ENCODE data around the gene MAP3K10.
A peak's percentile ranks its signal among the peaks of the same experiment; 100 is the strongest.
"Not testable (repeated sequence)": the region's sequence is repeated elsewhere in the genome, so short reads cannot be mapped to it uniquely, and the experiment has no call there.

Gene MAP3K10

GRCh38 chr19:40217027-40217810 is 26.0 kb downstream of the MAP3K10 start:
- no peak for DNase-seq (ENCODE audit: low spot score)

- peak; percentile 62 for DNase-seq (ENCODE audit: low spot score)
Observed at GRCh38 chr19:40217934-40218890, 27.0 kb downstream of the MAP3K10 start, which contains the start of gene TTC9B. Gene TTC9B (minus strand): TSS chr19:40218384. CDS start chr19:40218381, 3 bp downstream.

GRCh38 chr19:40219029-40219428 is 27.8 kb downstream of the MAP3K10 start:
- DNase-seq (ENCODE audit: low spot score), result not testable (repeated sequence)

- peak; percentile 43 for DNase-seq (ENCODE audit: low spot score)
Observed at GRCh38 chr19:40219721-40220276, 28.6 kb downstream of the MAP3K10 start.

GRCh38 chr19:40220674-40221073 is 29.4 kb downstream of the MAP3K10 start:
- DNase-seq (ENCODE audit: low spot score), result no peak

- peak; percentile 99 for DNase-seq (ENCODE audit: low spot score)
Observed at GRCh38 chr19:40221858-40222619, 30.8 kb downstream of the MAP3K10 start.

GRCh38 chr19:40223135-40223822 is 32.1 kb downstream of the MAP3K10 start:
- DNase-seq (ENCODE audit: low spot score), result no peak

- DNase-seq (ENCODE audit: low spot score), result no peak
Observed at GRCh38 chr19:40224342-40225150, 33.3 kb downstream of the MAP3K10 start.

GRCh38 chr19:40225440-40226305 is 34.4 kb downstream of the MAP3K10 start:
- peak; percentile 30 for DNase-seq (ENCODE audit: low spot score)

- no peak for DNase-seq (ENCODE audit: low spot score)
Observed at GRCh38 chr19:40228346-40228745, 37.1 kb downstream of the MAP3K10 start.

- no peak for DNase-seq (ENCODE audit: low spot score)
Observed at GRCh38 chr19:40228863-40229262, 37.6 kb downstream of the MAP3K10 start.

GRCh38 chr19:40229484-40229883 is 38.3 kb downstream of the MAP3K10 start:
- peak; percentile 58 for DNase-seq (ENCODE audit: low spot score)

- no peak for DNase-seq (ENCODE audit: low spot score)
Observed at GRCh38 chr19:40229926-40230417, 38.7 kb downstream of the MAP3K10 start.

GRCh38 chr19:40231057-40231456 is 39.8 kb downstream of the MAP3K10 start:
- no peak for DNase-seq (ENCODE audit: low spot score)

- peak; percentile 51 for DNase-seq (ENCODE audit: low spot score)
Observed at GRCh38 chr19:40231544-40232424, 40.6 kb downstream of the MAP3K10 start.

- no peak for DNase-seq (ENCODE audit: low spot score)
Observed at GRCh38 chr19:40232479-40232878, 41.3 kb downstream of the MAP3K10 start.

GRCh38 chr19:40232949-40233810 is 42.0 kb downstream of the MAP3K10 start:
- no peak for DNase-seq (ENCODE audit: low spot score)
